Astrocyte (in vitro differentiated cells and primary cell): ENCODE results near the gene MYO7B. TPM values are rescaled to one million over a fixed set of nuclear protein-coding genes. Genes with fewer than 3 reads are reported as not detected.

Experiments
- DNase-seq: peaks from one replicate; pipeline ENCODE4 v3.0.0-alpha.2; 2010; ENCODE audit warnings: low read depth
- FAIRE-seq: peaks from 2 replicates; lab custom pipeline; 2011; peaks lifted over from hg19 to GRCh38; lab: Jason Lieb, UNC
- H2AFZ ChIP-seq: 2 replicates; pipeline ENCODE4 v1.6.0; 2012; ENCODE audit warnings: low read depth, low read length, inconsistent platforms
- H3K27ac ChIP-seq: 2 replicates; pipeline ENCODE4 v1.5.1; 2011; ENCODE audit warnings: low read depth, low read length, inconsistent platforms
- H3K27me3 ChIP-seq: 2 replicates; pipeline ENCODE4 v1.6.0; 2011; ENCODE audit warnings: low read length, inconsistent platforms; ENCODE audit not compliant: insufficient read depth
- H3K36me3 ChIP-seq: 2 replicates; pipeline ENCODE4 v1.5.1; 2011; ENCODE audit warnings: low read length, inconsistent platforms; ENCODE audit not compliant: insufficient read depth
- H3K4me1 ChIP-seq: 2 replicates; pipeline ENCODE4 v1.5.1; 2011; ENCODE audit warnings: low read length, inconsistent platforms; ENCODE audit not compliant: insufficient read depth
- H3K4me2 ChIP-seq: 2 replicates; pipeline ENCODE4 v1.6.0; 2012; ENCODE audit warnings: low read length, inconsistent platforms
- H3K4me3 ChIP-seq: 2 replicates; pipeline ENCODE4 v1.5.1; 2011; ENCODE audit warnings: low read depth, mild to moderate bottlenecking, low read length, inconsistent platforms; ENCODE audit not compliant: insufficient read depth
- H3K79me2 ChIP-seq: 2 replicates; pipeline ENCODE4 v1.6.0; 2012; ENCODE audit warnings: mild to moderate bottlenecking, low read length, inconsistent platforms; ENCODE audit not compliant: insufficient read depth
- H3K9ac ChIP-seq: 2 replicates; pipeline ENCODE4 v1.6.0; 2012; ENCODE audit warnings: mild to moderate bottlenecking, low read length, inconsistent platforms
- H3K9me3 ChIP-seq: 2 replicates; pipeline ENCODE4 v1.5.1; 2012; ENCODE audit warnings: low read depth, mild to moderate bottlenecking, low read length, inconsistent platforms; ENCODE audit not compliant: insufficient read depth
- H4K20me1 ChIP-seq: 2 replicates; pipeline ENCODE4 v1.6.0; 2012; ENCODE audit warnings: low read length, inconsistent platforms; ENCODE audit not compliant: insufficient read depth
- H3K27ac Mint-ChIP-seq: one replicate; pipeline ENCODE4 v1.8.0; 2021; ENCODE audit warnings: mild to moderate bottlenecking, mixed read lengths; ENCODE audit not compliant: unreplicated experiment
- H3K27me3 Mint-ChIP-seq: one replicate; pipeline ENCODE4 v1.8.0; 2021; ENCODE audit warnings: low read depth, mixed read lengths; ENCODE audit not compliant: unreplicated experiment
- H3K36me3 Mint-ChIP-seq: one replicate; pipeline ENCODE4 v1.8.0; 2021; ENCODE audit warnings: low read depth, mixed read lengths; ENCODE audit not compliant: unreplicated experiment
- H3K4me1 Mint-ChIP-seq: one replicate; pipeline ENCODE4 v1.8.0; 2021; ENCODE audit warnings: low read depth, mixed read lengths; ENCODE audit not compliant: unreplicated experiment
- H3K4me3 Mint-ChIP-seq: one replicate; pipeline ENCODE4 v1.8.0; 2021; ENCODE audit warnings: mild to moderate bottlenecking, moderate library complexity, mixed read lengths; ENCODE audit not compliant: unreplicated experiment
- H3K9me3 Mint-ChIP-seq: one replicate; pipeline ENCODE4 v1.8.0; 2021; ENCODE audit warnings: mild to moderate bottlenecking, mixed read lengths; ENCODE audit not compliant: unreplicated experiment
- CTCF ChIP-seq: IDR thresholded peaks from 2 replicates; pipeline ENCODE4 v1.5.1; 2011; ENCODE audit warnings: low read depth, mild to moderate bottlenecking, inconsistent platforms, low read length, moderate library complexity; ENCODE audit not compliant: insufficient read depth
- EZH2 ChIP-seq: IDR thresholded peaks from 2 replicates; pipeline ENCODE4 v1.6.1; 2012; ENCODE audit warnings: mild to moderate bottlenecking, low read length, inconsistent platforms; ENCODE audit not compliant: insufficient read depth
- total RNA-seq: library from RNA; stranded (reverse); gene quantifications from 2 replicates; pipeline ENCODE4 v1.2.1, GENCODE V29; 2021

MYO7B gene
- total RNA-seq, 1 donor from 2014 or later, result 0.77 TPM

- DNase-seq, result no peak
- H3K36me3 ChIP-seq, result no peaks in the 10 kb centered on the region
- no peak overlapping the region for H3K27ac ChIP-seq
- Mint-ChIP-seq H3K27me3 (peaks cover 9% of the 10 kb centered on the region), H3K36me3 (peaks cover 31% of the 10 kb centered on the region), H3K4me1 (peaks cover 30% of the 10 kb centered on the region), H3K9me3 (peaks cover 3% of the 10 kb centered on the region), H3K27ac (peak overlapping the region; percentile 41), H3K4me3 (no peak overlapping the region)
- H3K9me3 ChIP-seq, result no peaks in the 10 kb centered on the region
- H3K27me3 ChIP-seq, result peaks cover 22% of the 10 kb centered on the region
- peaks cover 12% of the 10 kb centered on the region for H3K79me2 ChIP-seq
- peaks cover 4% of the 10 kb centered on the region for H3K4me1 ChIP-seq
- no peak overlapping the region for H3K4me2 ChIP-seq
- H4K20me1 ChIP-seq, result peaks cover 47% of the 10 kb centered on the region
- H3K4me3 ChIP-seq, result no peak overlapping the region
- TF ChIP-seq EZH2 (no peak), CTCF (no peak)
- H2AFZ ChIP-seq, result no peak overlapping the region
- no peak overlapping the region for H3K9ac ChIP-seq
- no peak for FAIRE-seq
Observed at GRCh38 chr2:127661949-127662510, 126.5 kb downstream of the MYO7B start.

GRCh38 chr2:127662937-127663565, 127.6 kb downstream of the MYO7B start:
- peaks cover 9% of the 10 kb centered on the region for H3K27me3 Mint-ChIP-seq
- DNase-seq (no peak), FAIRE-seq (no peak)

More at GRCh38 chr2:127662937-127663565, 127.6 kb downstream of the MYO7B start:
- Histone ChIP-seq H3K9ac (no peak overlapping the region), H3K27ac (no peak overlapping the region), H3K36me3 (no peaks in the 10 kb centered on the region), H2AFZ (no peak overlapping the region), H3K4me1 (peaks cover 4% of the 10 kb centered on the region), H3K4me2 (no peak overlapping the region), H3K79me2 (peaks cover 12% of the 10 kb centered on the region), H3K4me3 (no peak overlapping the region), H3K27me3 (peaks cover 22% of the 10 kb centered on the region), H4K20me1 (peaks cover 47% of the 10 kb centered on the region), H3K9me3 (no peaks in the 10 kb centered on the region)
- peaks cover 22% of the 10 kb centered on the region for H3K36me3 Mint-ChIP-seq
- H3K9me3 Mint-ChIP-seq, result peaks cover 3% of the 10 kb centered on the region
- no peak overlapping the region for H3K4me3 Mint-ChIP-seq
- no peak for TF ChIP-seq CTCF
- TF ChIP-seq EZH2, result no peak
- no peak overlapping the region for H3K27ac Mint-ChIP-seq
- peaks cover 30% of the 10 kb centered on the region for H3K4me1 Mint-ChIP-seq
